Body of pancreas (tissue), 4 donors: Measurements from ENCODE around the gene PNLIPRP1. TPM values are rescaled to one million over a fixed set of nuclear protein-coding genes. Genes with fewer than 3 reads are reported as not detected.

Experiments used
- ATAC-seq: fragments of 150-250 bp; one replicate; pipeline ENCODE4 v1.9.1; 2016
- DNase-seq, 4 donors: peaks; one replicate each; pipeline ENCODE4 v3.0.0-alpha.2; 2019
- H3K27ac ChIP-seq, 4 donors: fragments of 200-600 bp; sonication (generic); 1 replicate in 3 of 4; 2 replicates in 1 of 4; pipeline versions ENCODE4 v1.5.1 to v1.6.1; 2016 to 2019; ENCODE audit warnings: mild to moderate bottlenecking in 1 of 4, mixed read lengths in 1 of 4, moderate library complexity in 1 of 4
- H3K27me3 ChIP-seq, 2 donors: fragments of 200-600 bp; sonication (generic); one replicate each; pipeline ENCODE4 v1.6.0; 2016; ENCODE audit warnings: mild to moderate bottlenecking in 1 of 2
- H3K36me3 ChIP-seq, 2 donors: fragments of 200-600 bp; sonication (generic); replicated peaks in 1 of 2; 2 replicates each; pipeline ENCODE4 v1.5.1; 2016; ENCODE audit warnings: low read depth in 2 of 2; ENCODE audit not compliant: insufficient read depth in 1 of 2
- H3K4me1 ChIP-seq: fragments of 200-600 bp; sonication (generic); one replicate; pipeline ENCODE4 v1.6.0; 2016
- H3K4me3 ChIP-seq, 2 donors: fragments of 200-600 bp; sonication (generic); 1 replicate in 1 of 2; 2 replicates in 1 of 2; pipeline ENCODE4 v1.5.1; 2016 to 2019
- H3K9me3 ChIP-seq, 3 donors: fragments of 200-600 bp; sonication (generic); 1 replicate in 2 of 3; 2 replicates in 1 of 3; pipeline ENCODE4 v1.5.1; 2016
- POLR2A ChIP-seq, 3 donors: fragments of 450-650 bp; IDR thresholded peaks; one replicate each; pipeline ENCODE4 v1.6.1; 2016; ENCODE audit warnings: antibody characterized with exemption in 3 of 3, mild to moderate bottlenecking in 2 of 3
- WGBS, 2 donors: methylation state at CpG; one replicate each; pipeline ENCODE4 v1.1.5; 2017; 5-methylcytosine and 5-hydroxymethylcytosine counted together
- intact Hi-C: fragments of 100-400 bp; cut with DNase I; formaldehyde crosslinking; loops from one replicate; pipeline ENCODE4 v1.15.1; 2023
- total RNA-seq, 2 donors: library from RNA; depleted of rRNA; stranded (reverse); fragments of >200 nt; gene quantifications; one replicate each; pipeline ENCODE4 v1.1.0, GENCODE V29; 2016
- TF ChIP-seq, protein P1 (sequence below), 7 experiments: fragments of 450-650 bp in 4 of 7; fragments of 200-600 bp in 3 of 7; sonication (generic) in 3 of 7; IDR thresholded peaks; one replicate each; pipeline ENCODE4 v1.5.1; 2016 to 2019; ENCODE audit warnings: antibody characterized with exemption in 7 of 7

PNLIPRP1 gene
- total RNA-seq, 2 donors from 2014 or later: 3,318 to 4,534 TPM

DNA sequence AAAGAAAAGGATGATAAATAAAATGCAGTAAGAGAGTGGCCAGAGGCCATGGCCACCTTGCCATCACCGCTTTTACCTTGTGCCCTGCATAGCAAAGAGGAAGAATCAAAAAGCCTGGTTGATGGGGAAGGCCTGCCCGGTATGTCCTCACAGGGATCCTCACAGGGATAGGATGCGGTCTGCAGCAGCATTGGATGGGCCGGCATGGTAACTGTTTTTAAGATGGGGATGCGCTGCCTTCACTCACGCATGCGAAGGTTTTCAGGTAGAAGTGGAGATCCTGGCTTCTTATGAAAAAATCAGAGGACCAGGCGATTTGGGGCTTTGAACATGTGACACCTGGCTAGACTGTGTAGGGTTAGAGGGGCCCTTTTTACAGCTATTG lies 42.4 kb downstream of the PNLIPRP1 start:
- intact Hi-C loops: no loop called here
- 28 to 36% methylated on average over 8 of the region's 8 CpGs for WGBS, 2 donors
- H3K4me1 ChIP-seq: peaks cover 80% of the 10 kb centered on the region
- no peaks in the 10 kb centered on the region for H3K9me3 ChIP-seq
- no peaks in the 10 kb centered on the region for H3K27me3 ChIP-seq
- peaks cover 0 to 11% of the 10 kb centered on the region in 2 donors for H3K36me3 ChIP-seq
- H3K27ac ChIP-seq: peak overlapping the region in 2 of 4 donors; percentile 34 to 49
- TF ChIP-seq, protein P1, sequence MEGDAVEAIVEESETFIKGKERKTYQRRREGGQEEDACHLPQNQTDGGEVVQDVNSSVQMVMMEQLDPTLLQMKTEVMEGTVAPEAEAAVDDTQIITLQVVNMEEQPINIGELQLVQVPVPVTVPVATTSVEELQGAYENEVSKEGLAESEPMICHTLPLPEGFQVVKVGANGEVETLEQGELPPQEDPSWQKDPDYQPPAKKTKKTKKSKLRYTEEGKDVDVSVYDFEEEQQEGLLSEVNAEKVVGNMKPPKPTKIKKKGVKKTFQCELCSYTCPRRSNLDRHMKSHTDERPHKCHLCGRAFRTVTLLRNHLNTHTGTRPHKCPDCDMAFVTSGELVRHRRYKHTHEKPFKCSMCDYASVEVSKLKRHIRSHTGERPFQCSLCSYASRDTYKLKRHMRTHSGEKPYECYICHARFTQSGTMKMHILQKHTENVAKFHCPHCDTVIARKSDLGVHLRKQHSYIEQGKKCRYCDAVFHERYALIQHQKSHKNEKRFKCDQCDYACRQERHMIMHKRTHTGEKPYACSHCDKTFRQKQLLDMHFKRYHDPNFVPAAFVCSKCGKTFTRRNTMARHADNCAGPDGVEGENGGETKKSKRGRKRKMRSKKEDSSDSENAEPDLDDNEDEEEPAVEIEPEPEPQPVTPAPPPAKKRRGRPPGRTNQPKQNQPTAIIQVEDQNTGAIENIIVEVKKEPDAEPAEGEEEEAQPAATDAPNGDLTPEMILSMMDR (IDR thresholded peaks at IDR 0.05): no peak
- TF ChIP-seq POLR2A (IDR thresholded peaks at IDR 0.05): peak in 2 of 3 donors; percentile 47 to 62
- no peak overlapping the region for H3K4me3 ChIP-seq
- ATAC-seq (peak; percentile 10), DNase-seq (peak in 3 of 4 donors; percentile 44 to 61 (median 56))

DNA sequence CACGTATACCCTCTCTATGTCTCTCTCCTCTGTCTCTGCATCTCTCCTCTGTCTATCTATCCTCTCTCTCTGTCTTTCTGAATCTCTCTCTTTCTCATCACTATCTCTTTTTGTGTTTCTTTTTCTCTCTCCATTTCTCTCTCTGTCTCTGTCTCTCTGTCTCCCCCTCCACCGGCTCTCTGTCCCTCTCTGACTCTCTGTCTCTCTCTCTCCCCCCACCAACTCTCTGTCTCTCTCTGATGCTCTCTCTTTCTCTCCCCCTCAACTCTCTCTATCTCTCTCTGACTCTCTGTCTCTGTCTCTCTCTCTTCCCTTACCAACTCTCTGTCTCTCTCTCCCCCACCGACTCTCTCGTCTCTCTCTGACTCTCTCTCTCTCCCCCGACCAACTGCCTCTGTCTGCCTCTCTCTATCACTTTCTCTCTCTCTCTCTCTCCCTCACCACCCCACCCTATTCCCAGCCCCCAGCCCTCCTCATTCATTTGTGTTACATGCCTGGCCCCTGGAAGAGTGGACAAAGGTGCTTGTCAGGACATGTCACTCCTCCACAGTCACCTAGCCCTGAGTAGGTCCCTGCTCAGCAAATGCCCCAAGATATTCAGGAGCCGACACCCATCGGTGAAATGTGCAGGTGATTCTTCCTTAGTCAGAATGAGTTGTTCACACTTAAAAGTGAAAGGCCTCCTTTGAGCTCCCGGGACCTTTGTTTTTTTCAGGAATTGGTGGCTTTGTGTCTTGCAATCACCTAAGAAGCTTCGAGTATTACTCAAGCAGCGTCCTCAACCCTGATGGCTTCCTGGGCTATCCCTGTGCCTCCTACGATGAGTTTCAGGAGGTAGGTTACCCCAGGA lies 43.6 kb downstream of the PNLIPRP1 start:
- 35 to 43% methylated on average over 11 of the region's 11 CpGs for WGBS, 2 donors
- peak in 2 of 3 donors; percentile 37 to 69 for TF ChIP-seq POLR2A (IDR thresholded peaks at IDR 0.05)
- TF ChIP-seq, protein P1 (IDR thresholded peaks at IDR 0.05): no peak
- H3K27ac ChIP-seq: peak overlapping the region in 3 of 4 donors; percentile 10 to 51 (median 14)
- H3K4me3 ChIP-seq: no peak overlapping the region
- ATAC-seq (no peak), DNase-seq (peak in 1 of 4 donors; percentile 15)
- no peaks in the 10 kb centered on the region for H3K9me3 ChIP-seq
- peaks cover 78% of the 10 kb centered on the region for H3K4me1 ChIP-seq
- intact Hi-C loops: no loop called here
- peaks cover 0 to 11% of the 10 kb centered on the region in 2 donors for H3K36me3 ChIP-seq
- no peaks in the 10 kb centered on the region for H3K27me3 ChIP-seq

DNA sequence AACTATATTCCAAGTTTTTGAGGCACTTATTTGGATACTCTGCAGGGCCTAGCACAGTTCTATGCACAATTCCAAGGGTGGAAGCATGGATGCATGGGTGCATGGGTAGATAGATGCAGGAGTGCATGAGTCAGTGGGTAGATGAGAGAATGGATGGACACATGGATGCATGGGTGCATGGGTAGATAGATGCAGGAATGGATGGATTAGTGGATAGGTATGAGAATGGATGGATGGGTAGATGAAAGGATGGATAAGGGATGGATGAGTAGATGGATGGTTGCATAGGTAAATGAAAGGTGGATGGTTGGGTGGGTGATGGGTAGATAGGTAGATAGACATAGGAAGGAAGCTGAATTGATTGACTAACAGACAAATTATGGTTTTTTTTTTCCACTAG lies 45.6 kb downstream of the PNLIPRP1 start:
- Histone ChIP-seq H3K36me3 (peaks cover 0 to 17% of the 10 kb centered on the region in 2 donors), H3K27ac (peak overlapping the region in 2 of 4 donors; percentile 6 to 25), H3K27me3 (no peaks in the 10 kb centered on the region), H3K4me3 (no peak overlapping the region), H3K4me1 (peaks cover 68% of the 10 kb centered on the region), H3K9me3 (no peaks in the 10 kb centered on the region)
- ATAC-seq: no peak
- intact Hi-C loops: no loop called here
- TF ChIP-seq, protein P1 (IDR thresholded peaks at IDR 0.05): no peak
- peak in 2 of 3 donors; percentile 60 to 70 for TF ChIP-seq POLR2A (IDR thresholded peaks at IDR 0.05)
- DNase-seq: no peak

DNA sequence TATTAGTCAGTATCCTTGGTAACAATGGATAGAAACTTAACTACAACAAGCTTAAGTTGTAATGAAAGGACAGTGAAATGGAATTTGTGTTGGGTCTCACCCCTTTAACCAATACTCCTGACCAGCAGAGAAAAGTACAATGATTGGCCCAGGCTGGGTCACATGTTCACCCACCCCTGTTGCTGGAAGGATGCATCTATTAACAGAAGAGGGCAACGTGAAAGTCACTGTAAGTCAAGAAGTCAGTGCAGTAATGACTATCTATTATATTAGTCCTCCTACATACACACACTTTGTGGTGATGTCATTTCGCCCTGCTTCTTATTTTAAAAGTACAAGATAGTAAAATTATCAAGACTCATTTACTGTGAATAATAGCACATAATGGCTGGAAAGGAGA lies 46.2 kb downstream of the PNLIPRP1 start:
- Histone ChIP-seq H3K27me3 (no peaks in the 10 kb centered on the region), H3K36me3 (peaks cover 0 to 21% of the 10 kb centered on the region in 2 donors), H3K4me1 (peaks cover 68% of the 10 kb centered on the region), H3K4me3 (no peak overlapping the region), H3K9me3 (no peaks in the 10 kb centered on the region), H3K27ac (peak overlapping the region in 2 of 4 donors; percentile 6 to 48)
- WGBS, 2 donors: 31 to 35% methylated on average over 2 of the region's 2 CpGs
- DNase-seq: peak in 1 of 4 donors; percentile 17
- TF ChIP-seq, protein P1 (IDR thresholded peaks at IDR 0.05): no peak
- no peak for TF ChIP-seq POLR2A (IDR thresholded peaks at IDR 0.05)
- ATAC-seq: no peak
- intact Hi-C loops: no loop called here
